ENCODE data around the gene VPS13A.

The VPS13A gene

GRCh38 chr9:77421506-77422265 lies 244.4 kb downstream of the VPS13A start:
- TF ChIP-seq CTCF (IDR thresholded peaks at IDR 0.05; ENCODE audit: extremely low read depth, insufficient read depth, missing control alignments): no peak
- in situ Hi-C loops (cut with MboI; ENCODE audit: low pct_unique_long_range_greater_than_20kb, low sequenced_read_pairs, unreplicated experiment): no loop called here
- no peak for DNase-seq (ENCODE audit: low spot score)

GRCh38 chr9:77422969-77423368 lies 245.6 kb downstream of the VPS13A start:
- in situ Hi-C loops (cut with MboI; ENCODE audit: low pct_unique_long_range_greater_than_20kb, low sequenced_read_pairs, unreplicated experiment): no loop called here
- TF ChIP-seq CTCF (IDR thresholded peaks at IDR 0.05; ENCODE audit: extremely low read depth, insufficient read depth, missing control alignments): no peak
- DNase-seq (ENCODE audit: low spot score): no peak

GRCh38 chr9:77423841-77424240 lies 246.5 kb downstream of the VPS13A start:
- no peak for TF ChIP-seq CTCF (IDR thresholded peaks at IDR 0.05; ENCODE audit: extremely low read depth, insufficient read depth, missing control alignments)

GRCh38 chr9:77424993-77425392 lies 247.7 kb downstream of the VPS13A start:
- TF ChIP-seq CTCF (IDR thresholded peaks at IDR 0.05; ENCODE audit: extremely low read depth, insufficient read depth, missing control alignments): no peak
- in situ Hi-C loops (cut with MboI; ENCODE audit: low pct_unique_long_range_greater_than_20kb, low sequenced_read_pairs, unreplicated experiment): no loop called here
- no peak for DNase-seq (ENCODE audit: low spot score)

More at GRCh38 chr9:77423841-77424240, 246.5 kb downstream of the VPS13A start:
- no peak for DNase-seq (ENCODE audit: low spot score)
- in situ Hi-C loops (cut with MboI; ENCODE audit: low pct_unique_long_range_greater_than_20kb, low sequenced_read_pairs, unreplicated experiment): no loop called here

GRCh38 chr9:77426712-77427111 lies 249.4 kb downstream of the VPS13A start:
- DNase-seq (ENCODE audit: low spot score): no peak
- in situ Hi-C loops (cut with MboI; ENCODE audit: low pct_unique_long_range_greater_than_20kb, low sequenced_read_pairs, unreplicated experiment): no loop called here
- no peak for TF ChIP-seq CTCF (IDR thresholded peaks at IDR 0.05; ENCODE audit: extremely low read depth, insufficient read depth, missing control alignments)

- in situ Hi-C loops (cut with MboI; ENCODE audit: low pct_unique_long_range_greater_than_20kb, low sequenced_read_pairs, unreplicated experiment): no loop called here
- TF ChIP-seq CTCF (IDR thresholded peaks at IDR 0.05; ENCODE audit: extremely low read depth, insufficient read depth, missing control alignments): no peak
- no peak for DNase-seq (ENCODE audit: low spot score)
These were observed 250.1 kb downstream of the VPS13A start for GRCh38 chr9:77427256-77427927.
